BE2C (cell line): ENCODE data around the gene DMRTA1.

ENCODE experiments used
- DNase-seq: peaks from one replicate; pipeline ENCODE4 v3.0.0-alpha.2; 2020
- H3K27me3 ChIP-seq: fragments of 250-450 bp; sonication (Bioruptor Pico); 2 replicates; pipeline ENCODE4 v1.5.1; 2020; ENCODE audit warnings: mild to moderate bottlenecking
- H3K36me3 ChIP-seq: fragments of 250-450 bp; sonication (Bioruptor Pico); 2 replicates; pipeline ENCODE4 v1.5.1; 2020; ENCODE audit warnings: mild to moderate bottlenecking
- H3K4me1 ChIP-seq: fragments of 250-450 bp; sonication (Bioruptor Pico); 2 replicates; pipeline ENCODE4 v1.5.1; 2020
- H3K4me3 ChIP-seq: 2 replicates; pipeline ENCODE4 v1.5.1; 2011; ENCODE audit warnings: low read depth, low read length
- H3K9me3 ChIP-seq: fragments of 250-450 bp; sonication (Bioruptor Pico); 2 replicates; pipeline ENCODE4 v1.5.1; 2020
- TF ChIP-seq, protein P1 (sequence below): IDR thresholded peaks from 2 replicates; pipeline ENCODE4 v1.5.1; 2012; ENCODE audit warnings: mild to moderate bottlenecking, low read depth, low read length

DMRTA1 gene

DNA sequence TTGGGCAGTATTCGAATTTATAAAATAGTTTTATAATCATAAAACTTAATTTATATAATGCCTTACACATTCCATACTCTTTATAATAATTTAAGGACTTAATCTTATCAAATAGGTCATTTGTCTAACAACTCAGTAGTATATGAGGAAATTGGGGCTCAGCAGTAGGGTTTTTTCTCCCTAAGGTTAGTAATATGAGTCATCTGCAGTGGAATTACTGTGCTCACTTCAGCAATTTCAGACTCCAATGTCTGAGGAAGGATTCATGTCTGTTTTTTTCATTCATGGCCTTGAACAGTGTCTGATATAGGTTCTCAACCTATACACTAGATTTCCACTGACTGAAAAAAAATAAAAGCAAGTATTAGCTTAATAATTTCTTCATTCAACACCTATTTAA lies 7.4 kb downstream of the DMRTA1 start:
- Histone ChIP-seq H3K36me3 (no peaks in the 10 kb centered on the region), H3K4me1 (peaks cover 6% of the 10 kb centered on the region; the same call in 1 of the 2 replicates), H3K27me3 (peaks cover 6% of the 10 kb centered on the region; the same call in 1 of the 2 replicates), H3K9me3 (no peaks in the 10 kb centered on the region), H3K4me3 (no peak overlapping the region)
- TF ChIP-seq, protein P1, sequence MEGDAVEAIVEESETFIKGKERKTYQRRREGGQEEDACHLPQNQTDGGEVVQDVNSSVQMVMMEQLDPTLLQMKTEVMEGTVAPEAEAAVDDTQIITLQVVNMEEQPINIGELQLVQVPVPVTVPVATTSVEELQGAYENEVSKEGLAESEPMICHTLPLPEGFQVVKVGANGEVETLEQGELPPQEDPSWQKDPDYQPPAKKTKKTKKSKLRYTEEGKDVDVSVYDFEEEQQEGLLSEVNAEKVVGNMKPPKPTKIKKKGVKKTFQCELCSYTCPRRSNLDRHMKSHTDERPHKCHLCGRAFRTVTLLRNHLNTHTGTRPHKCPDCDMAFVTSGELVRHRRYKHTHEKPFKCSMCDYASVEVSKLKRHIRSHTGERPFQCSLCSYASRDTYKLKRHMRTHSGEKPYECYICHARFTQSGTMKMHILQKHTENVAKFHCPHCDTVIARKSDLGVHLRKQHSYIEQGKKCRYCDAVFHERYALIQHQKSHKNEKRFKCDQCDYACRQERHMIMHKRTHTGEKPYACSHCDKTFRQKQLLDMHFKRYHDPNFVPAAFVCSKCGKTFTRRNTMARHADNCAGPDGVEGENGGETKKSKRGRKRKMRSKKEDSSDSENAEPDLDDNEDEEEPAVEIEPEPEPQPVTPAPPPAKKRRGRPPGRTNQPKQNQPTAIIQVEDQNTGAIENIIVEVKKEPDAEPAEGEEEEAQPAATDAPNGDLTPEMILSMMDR: no peak
- DNase-seq: no peak

DNA sequence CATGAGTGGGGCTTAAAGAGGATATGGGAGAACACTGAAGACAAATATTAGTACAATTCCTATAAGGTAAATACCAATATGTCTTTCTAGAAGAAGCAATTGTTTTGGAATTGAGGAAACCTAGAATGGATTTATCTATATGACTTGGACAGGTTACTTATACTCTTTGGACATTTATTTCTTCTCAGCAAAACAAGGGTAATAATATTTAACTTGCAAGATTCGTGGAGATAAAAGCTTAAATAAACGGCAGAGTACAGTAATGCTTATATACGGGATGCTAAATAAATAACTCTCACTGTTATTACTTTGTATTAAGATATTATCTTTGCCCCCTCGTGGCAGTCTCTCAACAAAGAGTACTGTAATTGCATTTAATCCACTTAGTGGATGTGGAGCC lies 8.6 kb downstream of the DMRTA1 start:
- Histone ChIP-seq H3K27me3 (no peaks in the 10 kb centered on the region; the same call in 1 of the 2 replicates), H3K9me3 (no peaks in the 10 kb centered on the region), H3K4me1 (peaks cover 6% of the 10 kb centered on the region; the same call in 1 of the 2 replicates), H3K36me3 (no peaks in the 10 kb centered on the region), H3K4me3 (no peak overlapping the region)
- no peak for DNase-seq
- TF ChIP-seq, protein P1: no peak

DNA sequence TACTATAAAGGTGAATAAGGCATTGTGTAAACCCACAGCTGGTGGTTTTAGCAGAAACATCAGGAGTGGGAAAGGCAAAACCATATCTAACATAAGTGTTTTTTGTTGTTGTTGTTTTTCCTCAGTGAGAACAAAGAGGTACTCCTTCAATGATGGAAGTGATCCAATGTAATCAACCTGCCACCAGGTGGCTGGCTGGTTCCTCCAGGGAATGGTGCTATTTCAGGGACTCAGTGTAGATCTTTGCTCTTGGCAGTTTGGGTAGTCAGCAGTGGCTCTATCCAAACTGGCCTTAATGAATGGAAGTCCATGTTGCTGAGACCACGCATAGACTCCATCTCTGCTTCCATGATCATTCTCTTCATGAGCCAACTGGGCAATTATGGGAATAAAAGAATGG lies 10.8 kb downstream of the DMRTA1 start:
- Histone ChIP-seq H3K36me3 (no peaks in the 10 kb centered on the region), H3K27me3 (no peaks in the 10 kb centered on the region), H3K4me1 (peaks cover 6% of the 10 kb centered on the region; the same call in 1 of the 2 replicates), H3K4me3 (no peak overlapping the region), H3K9me3 (no peaks in the 10 kb centered on the region)
- TF ChIP-seq, protein P1: no peak
- no peak for DNase-seq

DNA sequence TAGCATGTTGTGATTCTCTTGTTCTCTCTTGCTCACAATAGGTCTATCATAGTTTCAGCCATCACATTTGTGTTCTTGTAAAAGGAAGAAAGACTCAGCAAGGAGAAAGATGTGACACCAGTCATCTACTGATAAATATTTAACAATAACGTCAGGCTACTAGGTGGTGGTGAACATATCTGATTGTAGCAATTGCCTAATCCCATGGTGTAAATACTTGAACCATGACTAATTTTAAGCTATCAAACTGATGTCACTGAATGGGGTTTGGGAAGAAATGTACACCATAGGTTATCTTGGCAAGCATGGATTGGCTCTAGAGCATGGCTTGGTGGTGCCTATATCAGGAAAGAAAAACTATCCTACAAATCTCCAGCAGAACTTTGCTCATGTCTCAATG lies 16.6 kb downstream of the DMRTA1 start:
- no peaks in the 10 kb centered on the region for H3K27me3 ChIP-seq
- DNase-seq: no peak
- no peak overlapping the region for H3K4me3 ChIP-seq
- no peaks in the 10 kb centered on the region for H3K36me3 ChIP-seq
- no peaks in the 10 kb centered on the region for H3K4me1 ChIP-seq
- no peaks in the 10 kb centered on the region for H3K9me3 ChIP-seq
- TF ChIP-seq, protein P1: no peak

DNA sequence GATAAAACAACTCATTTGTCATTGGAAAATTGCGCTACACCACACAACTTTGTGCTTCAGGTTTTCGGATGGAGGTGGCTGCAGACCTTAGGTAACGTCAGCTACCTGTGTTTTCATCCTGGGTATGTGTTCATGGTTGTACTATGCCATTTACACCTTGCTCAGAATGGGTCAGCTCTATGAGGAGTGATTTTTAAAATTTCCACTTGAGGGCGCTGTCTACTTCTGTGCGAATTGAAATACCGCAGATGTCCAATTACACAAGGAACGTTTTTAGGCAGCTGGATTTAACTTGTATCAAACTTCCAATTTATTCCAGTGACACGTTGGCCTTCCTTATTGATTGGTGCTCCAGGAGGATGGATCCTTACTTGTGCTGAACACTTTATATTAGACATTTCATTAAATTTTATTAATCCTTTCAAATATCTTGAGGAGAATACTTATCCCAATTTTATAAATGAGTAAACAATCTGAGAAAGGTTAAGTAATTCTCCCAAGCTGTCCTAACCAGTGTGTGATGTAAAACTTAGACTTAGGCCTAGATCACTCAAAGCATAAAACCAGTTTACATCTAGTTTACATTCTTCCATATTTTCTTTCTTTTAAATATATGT lies 23.4 kb downstream of the DMRTA1 start:
- DNase-seq: peak; percentile 32
- Histone ChIP-seq H3K4me3 (no peak overlapping the region), H3K27me3 (no peaks in the 10 kb centered on the region), H3K9me3 (no peaks in the 10 kb centered on the region), H3K4me1 (no peaks in the 10 kb centered on the region), H3K36me3 (no peaks in the 10 kb centered on the region)
- TF ChIP-seq, protein P1: peak; percentile 83

DNA sequence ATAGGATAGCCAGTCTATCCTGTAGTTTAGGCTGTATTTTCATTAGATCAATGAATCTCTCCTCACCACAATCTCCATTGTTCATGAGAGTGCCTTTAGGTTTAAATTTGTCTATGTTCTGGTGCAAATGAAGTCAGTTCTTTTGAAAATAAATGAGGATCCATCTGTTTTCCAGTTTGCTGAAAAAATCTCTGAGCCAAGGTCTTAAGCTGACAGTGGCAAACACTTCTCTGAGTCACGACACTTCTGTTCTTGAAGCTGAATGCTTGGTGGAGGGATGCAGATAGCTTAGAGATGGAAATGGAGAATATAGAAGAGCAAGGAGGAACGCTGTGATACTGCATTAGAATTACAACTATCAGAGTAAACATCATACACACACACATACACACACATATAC lies 34.9 kb downstream of the DMRTA1 start:
- H3K27me3 ChIP-seq: no peaks in the 10 kb centered on the region

More for the DNA sequence above, 34.9 kb downstream of the DMRTA1 start:
- Histone ChIP-seq H3K9me3 (no peaks in the 10 kb centered on the region), H3K4me3 (no peak overlapping the region), H3K36me3 (no peaks in the 10 kb centered on the region), H3K4me1 (no peaks in the 10 kb centered on the region)
- TF ChIP-seq, protein P1: no peak
- no peak for DNase-seq
